ENCODE measurements around the gene CELSR2. TPM values are rescaled to one million over a fixed set of nuclear protein-coding genes. Genes with fewer than 3 reads are reported as not detected.
A peak's percentile ranks its signal among the peaks of the same experiment; 100 is the strongest.

CELSR2 gene
- total and polyA plus RNA-seq, 12 donors = 0.93 to 10.6 (median 6.2) TPM

GRCh38 chr1:109225308-109225707, 24.0 kb upstream of the CELSR2 start:
- Histone ChIP-seq H3K4me3 (no peak overlapping the region), H3K27ac (no peak overlapping the region), H3K36me3 (peaks cover 0 to 87% (median 27%) of the 10 kb centered on the region in 9 donors), H3K9me3 (no peaks in the 10 kb centered on the region), H3K4me1 (no peaks in the 10 kb centered on the region), H3K27me3 (no peaks in the 10 kb centered on the region)
- DNase-seq (no peak), ATAC-seq (no peak)
- TF ChIP-seq CTCF (IDR thresholded peaks at IDR 0.05) = no peak
- WGBS, 2 donors = 85 to 92% methylated on average over 3 of the region's 3 CpGs
- intact Hi-C loops (cut with DNase I) = no loop called here

- no peak for TF ChIP-seq CTCF (IDR thresholded peaks at IDR 0.05)
- 96 to 98% methylated on average over 5 of the region's 5 CpGs for WGBS, 2 donors
- ATAC-seq (no peak), DNase-seq (no peak)
- no peaks in the 10 kb centered on the region for H3K9me3 ChIP-seq
- intact Hi-C loops (cut with DNase I) = no loop called here
- no peak overlapping the region for H3K27ac ChIP-seq
- H3K4me1 ChIP-seq = no peaks in the 10 kb centered on the region
- no peak overlapping the region for H3K4me3 ChIP-seq
- peaks cover 0 to 92% (median 32%) of the 10 kb centered on the region in 9 donors for H3K36me3 ChIP-seq
- H3K27me3 ChIP-seq = no peaks in the 10 kb centered on the region
Measured at GRCh38 chr1:109225711-109226445, 23.5 kb upstream of the CELSR2 start.

- Histone ChIP-seq H3K27me3 (no peaks in the 10 kb centered on the region), H3K4me3 (no peak overlapping the region), H3K27ac (no peak overlapping the region), H3K9me3 (no peaks in the 10 kb centered on the region), H3K4me1 (no peaks in the 10 kb centered on the region), H3K36me3 (peaks cover 0 to 98% (median 55%) of the 10 kb centered on the region in 9 donors)
- WGBS, 2 donors = 90 to 91% methylated on average over 3 of the region's 3 CpGs
- intact Hi-C loops (cut with DNase I) = no loop called here
- DNase-seq = no peak
- no peak for TF ChIP-seq CTCF (IDR thresholded peaks at IDR 0.05)
- no peak for ATAC-seq
Measured at GRCh38 chr1:109228167-109228566, 21.2 kb upstream of the CELSR2 start.

DNA sequence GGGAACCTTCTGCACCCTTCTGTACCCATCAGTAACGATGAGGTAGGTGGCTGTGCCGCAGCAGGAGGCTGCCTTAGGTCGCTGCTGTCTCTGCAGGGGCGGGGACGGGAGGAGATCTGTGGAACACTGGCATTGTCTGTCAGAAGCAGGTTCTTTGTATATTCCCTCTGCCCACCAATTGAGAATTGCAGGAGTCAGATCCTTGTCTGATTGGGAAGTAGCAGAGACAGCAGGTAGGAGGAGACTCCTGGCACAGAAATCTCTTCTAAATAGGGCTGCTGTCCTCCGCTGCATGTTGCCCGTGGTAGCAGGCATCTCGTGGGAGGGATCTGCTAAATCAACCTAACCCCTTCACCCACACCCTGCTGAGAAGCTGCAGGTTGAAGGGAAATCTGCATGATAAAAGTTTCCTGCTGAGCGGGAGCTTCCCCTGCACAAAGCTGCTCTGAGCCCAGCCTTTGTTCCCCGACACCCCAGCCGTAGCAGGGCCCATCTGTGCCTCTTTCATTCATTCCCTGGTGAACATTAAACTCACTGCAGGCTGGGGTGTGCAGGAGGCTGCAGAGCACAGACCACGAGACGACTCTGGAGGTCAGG, 19.7 kb upstream of the CELSR2 start:
- peaks cover 0 to 98% (median 63%) of the 10 kb centered on the region in 9 donors for H3K36me3 ChIP-seq
- intact Hi-C loops (cut with DNase I) = no loop called here

More for the DNA sequence above, 19.7 kb upstream of the CELSR2 start:
- peak in 1 of 8 donors; percentile 10 for ATAC-seq
- Histone ChIP-seq H3K4me3 (no peak overlapping the region), H3K4me1 (no peaks in the 10 kb centered on the region), H3K27ac (no peak overlapping the region), H3K9me3 (no peaks in the 10 kb centered on the region), H3K27me3 (no peaks in the 10 kb centered on the region)
- TF ChIP-seq CTCF (IDR thresholded peaks at IDR 0.05) = no peak
- no peak for DNase-seq
- WGBS, 2 donors = 76 to 78% methylated on average over 13 of the region's 13 CpGs
